ENCODE results near the gene CD33.
"Not testable (repeated sequence)": the region's sequence is repeated elsewhere in the genome, so short reads cannot be mapped to it uniquely, and the experiment has no call there.

DNA sequence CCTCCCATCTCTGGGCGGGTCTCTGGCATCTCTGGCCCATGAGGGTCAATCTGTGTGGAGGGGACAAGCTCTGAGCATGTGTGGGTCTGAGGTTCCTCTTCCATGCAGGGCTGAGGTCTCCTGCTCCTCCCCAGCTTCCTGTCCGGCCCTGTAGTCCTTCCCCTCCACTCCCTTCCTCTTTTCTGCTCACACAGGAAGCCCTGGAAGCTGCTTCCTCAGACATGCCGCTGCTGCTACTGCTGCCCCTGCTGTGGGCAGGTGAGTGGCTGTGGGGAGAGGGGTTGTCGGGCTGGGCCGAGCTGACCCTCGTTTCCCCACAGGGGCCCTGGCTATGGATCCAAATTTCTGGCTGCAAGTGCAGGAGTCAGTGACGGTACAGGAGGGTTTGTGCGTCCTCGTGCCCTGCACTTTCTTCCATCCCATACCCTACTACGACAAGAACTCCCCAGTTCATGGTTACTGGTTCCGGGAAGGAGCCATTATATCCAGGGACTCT is at the start of gene CD33:
- TF ChIP-seq, protein P1, sequence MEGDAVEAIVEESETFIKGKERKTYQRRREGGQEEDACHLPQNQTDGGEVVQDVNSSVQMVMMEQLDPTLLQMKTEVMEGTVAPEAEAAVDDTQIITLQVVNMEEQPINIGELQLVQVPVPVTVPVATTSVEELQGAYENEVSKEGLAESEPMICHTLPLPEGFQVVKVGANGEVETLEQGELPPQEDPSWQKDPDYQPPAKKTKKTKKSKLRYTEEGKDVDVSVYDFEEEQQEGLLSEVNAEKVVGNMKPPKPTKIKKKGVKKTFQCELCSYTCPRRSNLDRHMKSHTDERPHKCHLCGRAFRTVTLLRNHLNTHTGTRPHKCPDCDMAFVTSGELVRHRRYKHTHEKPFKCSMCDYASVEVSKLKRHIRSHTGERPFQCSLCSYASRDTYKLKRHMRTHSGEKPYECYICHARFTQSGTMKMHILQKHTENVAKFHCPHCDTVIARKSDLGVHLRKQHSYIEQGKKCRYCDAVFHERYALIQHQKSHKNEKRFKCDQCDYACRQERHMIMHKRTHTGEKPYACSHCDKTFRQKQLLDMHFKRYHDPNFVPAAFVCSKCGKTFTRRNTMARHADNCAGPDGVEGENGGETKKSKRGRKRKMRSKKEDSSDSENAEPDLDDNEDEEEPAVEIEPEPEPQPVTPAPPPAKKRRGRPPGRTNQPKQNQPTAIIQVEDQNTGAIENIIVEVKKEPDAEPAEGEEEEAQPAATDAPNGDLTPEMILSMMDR (IDR thresholded peaks at IDR 0.05; ENCODE audit: low read length): not testable (repeated sequence)
- TF ChIP-seq EZH2phosphoT487 (IDR thresholded peaks at IDR 0.05; ENCODE audit: low read length): not testable (repeated sequence)

Measured in MM.1S (cell line).